Raji (cell line): Measurements from ENCODE around the gene GATB.

ENCODE experiments used
- POLR2A ChIP-seq: IDR thresholded peaks from 2 replicates; pipeline ENCODE4 v1.6.1; 2011; ENCODE audit warnings: low read depth, low read length, control low read depth; ENCODE audit not compliant: insufficient read depth

The GATB gene

DNA sequence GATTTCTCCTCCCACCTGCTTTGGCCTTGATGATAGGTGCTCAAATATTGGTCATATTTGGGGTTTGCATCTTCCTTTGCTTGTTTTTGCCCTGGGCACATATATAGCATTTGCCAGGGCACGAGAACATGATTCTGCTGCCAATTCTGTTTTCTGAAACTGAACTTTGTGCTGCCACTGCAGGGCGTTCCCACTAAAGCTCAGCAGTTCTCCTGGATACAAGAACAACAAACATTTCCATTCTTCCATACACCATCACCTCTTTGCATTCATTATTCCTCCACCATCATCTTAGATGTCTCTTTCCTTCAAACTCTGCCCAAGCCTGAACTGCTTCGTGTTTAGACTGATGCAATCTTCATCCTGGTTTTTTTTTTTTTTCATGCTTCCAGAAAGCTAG lies 36.3 kb upstream of the GATB start:
- TF ChIP-seq POLR2A, result no peak

DNA sequence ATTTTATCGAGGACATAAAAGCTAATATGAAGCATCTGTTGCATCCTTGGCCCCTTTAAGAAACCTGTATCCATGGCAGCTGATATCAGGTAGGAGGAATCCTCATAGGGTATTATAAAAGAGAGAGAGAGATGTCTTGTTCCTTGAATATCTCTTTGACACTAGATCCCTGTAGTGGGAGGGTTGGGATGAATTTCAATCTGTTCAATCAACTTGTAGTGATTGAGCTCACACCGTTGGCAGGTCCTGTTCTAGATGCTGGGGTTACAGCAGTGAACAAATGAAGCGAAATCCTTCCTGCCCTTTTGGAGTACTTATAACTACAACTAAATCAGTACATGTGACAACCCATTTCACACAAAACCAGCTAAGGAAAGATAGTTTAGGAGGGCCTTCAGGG lies 35.3 kb upstream of the GATB start:
- no peak for TF ChIP-seq POLR2A

DNA sequence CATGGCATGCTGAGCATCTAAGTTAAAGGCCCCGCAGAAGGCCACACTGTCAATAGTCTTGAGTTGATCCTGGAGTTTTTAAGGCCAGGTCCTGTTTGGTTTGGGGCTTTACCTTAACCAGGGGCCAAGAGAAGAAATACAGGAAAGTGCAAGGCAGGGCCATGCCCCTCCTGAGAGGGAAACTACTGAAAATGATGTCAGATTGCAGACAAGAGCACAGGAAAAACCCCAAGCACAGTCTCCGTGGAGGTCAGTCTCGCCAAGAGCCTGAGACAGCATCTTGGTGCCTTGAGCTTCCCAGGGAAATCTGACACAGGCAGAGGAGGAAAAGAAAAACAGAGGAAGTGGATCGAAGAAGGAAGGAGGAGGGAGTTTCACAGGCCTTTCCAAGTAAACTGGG lies 32.2 kb upstream of the GATB start:
- TF ChIP-seq POLR2A, result no peak

DNA sequence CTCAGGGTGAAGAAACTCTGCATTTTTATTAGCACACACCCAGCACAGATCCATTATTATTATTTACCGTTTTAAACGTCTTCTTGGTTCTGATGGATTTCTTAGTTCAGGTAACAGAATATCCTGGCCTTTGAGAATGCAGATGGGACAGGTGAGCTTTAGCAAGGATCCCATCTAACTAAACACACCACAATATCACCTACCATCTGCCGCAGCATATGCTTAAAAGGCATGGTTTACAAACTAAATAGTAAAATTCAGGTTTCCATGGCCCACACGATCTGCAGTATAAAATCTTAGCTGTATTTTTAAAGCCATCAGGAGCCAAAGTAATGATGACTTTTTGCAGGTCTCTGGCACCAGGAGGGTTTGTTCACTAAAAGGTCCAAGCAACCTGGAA lies 31.7 kb upstream of the GATB start:
- TF ChIP-seq POLR2A, result no peak

GRCh38 chr4:151788021-151788420 lies 27.2 kb upstream of the GATB start:
- TF ChIP-seq POLR2A, result no peak

DNA sequence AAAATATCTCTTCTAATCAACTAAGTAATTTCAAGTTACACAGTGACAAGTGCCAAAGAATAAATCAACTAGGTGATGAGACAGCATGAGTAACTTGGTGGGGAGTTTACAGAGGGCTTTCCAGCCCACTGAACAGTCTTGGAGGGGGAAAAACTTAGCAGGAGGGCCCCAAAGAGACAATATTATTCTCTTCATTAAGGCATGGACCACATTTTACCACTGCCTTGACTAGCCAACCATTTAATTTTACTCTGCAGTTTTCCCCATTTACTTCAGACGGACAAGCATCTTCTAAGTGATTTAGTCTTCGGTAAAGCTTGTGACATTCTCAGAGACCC lies 25.3 kb upstream of the GATB start:
- no peak for TF ChIP-seq POLR2A

- TF ChIP-seq POLR2A, result no peak
Observed at GRCh38 chr4:151785484-151786157, 24.8 kb upstream of the GATB start.

GRCh38 chr4:151784706-151785105 lies 23.9 kb upstream of the GATB start:
- TF ChIP-seq POLR2A, result no peak

DNA sequence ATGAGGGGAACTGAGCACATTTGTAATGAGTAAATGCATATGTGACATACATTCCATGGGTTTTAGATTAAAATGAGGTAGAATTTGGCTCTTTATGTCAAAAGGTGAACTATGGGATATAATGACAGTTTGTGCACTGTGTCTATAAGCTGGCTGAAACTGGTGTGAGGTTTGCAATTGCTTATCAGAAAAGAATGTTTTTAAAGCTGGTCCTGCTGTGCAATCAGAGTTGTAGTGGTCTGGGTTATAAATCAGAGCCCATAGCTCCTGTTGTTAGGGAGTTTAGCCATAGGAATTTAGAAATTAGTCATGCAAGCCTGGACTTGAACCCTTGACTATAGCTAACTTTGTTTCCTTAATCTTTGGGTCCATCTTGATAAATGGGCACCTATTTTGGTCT lies 23.1 kb upstream of the GATB start:
- no peak for TF ChIP-seq POLR2A

DNA sequence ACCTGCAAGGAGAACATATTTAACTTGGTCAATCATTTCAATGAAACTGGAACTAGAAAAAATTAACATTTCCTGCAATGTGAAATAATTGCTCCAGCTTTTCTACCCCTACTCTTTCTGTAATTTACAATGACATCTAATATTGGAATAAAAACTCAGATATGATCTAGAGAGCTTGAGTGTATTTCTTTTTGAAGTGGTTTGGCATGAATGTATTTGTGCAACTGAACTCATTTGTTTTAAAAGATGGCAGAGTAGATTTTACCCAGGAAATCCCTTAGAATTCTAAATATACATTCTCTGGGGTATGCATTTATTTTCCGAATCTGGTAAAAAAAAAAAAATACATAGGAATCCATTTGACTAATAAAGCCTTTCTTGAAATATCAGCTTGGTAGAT lies 21.5 kb upstream of the GATB start:
- no peak for TF ChIP-seq POLR2A

- TF ChIP-seq POLR2A, result no peak
Observed at GRCh38 chr4:151781026-151781425, 20.2 kb upstream of the GATB start.

GRCh38 chr4:151777471-151777870 lies 16.7 kb upstream of the GATB start:
- TF ChIP-seq POLR2A, result no peak

DNA sequence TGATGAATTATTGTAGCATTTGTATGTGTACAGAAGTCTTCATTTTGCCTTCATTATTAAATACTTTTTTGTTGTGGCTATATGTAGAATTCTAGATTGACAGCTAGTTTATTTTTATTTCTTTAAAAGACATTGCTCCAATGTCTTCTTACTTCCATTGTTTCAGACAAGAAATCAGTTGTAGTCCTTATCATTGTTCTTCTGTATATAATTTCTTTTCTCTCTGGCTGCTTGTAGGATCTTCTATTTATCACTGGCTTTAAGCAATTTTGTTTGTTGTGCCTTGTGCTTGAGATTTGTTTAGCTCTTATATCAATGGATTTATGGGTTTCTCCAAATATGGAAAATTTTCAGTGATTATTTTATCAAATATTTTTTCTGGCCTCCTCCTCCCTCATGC lies 13.5 kb upstream of the GATB start:
- no peak for TF ChIP-seq POLR2A

GRCh38 chr4:151772274-151772673 lies 11.5 kb upstream of the GATB start:
- no peak for TF ChIP-seq POLR2A

- TF ChIP-seq POLR2A, result no peak
Observed at GRCh38 chr4:151771664-151772063, 10.9 kb upstream of the GATB start.

DNA sequence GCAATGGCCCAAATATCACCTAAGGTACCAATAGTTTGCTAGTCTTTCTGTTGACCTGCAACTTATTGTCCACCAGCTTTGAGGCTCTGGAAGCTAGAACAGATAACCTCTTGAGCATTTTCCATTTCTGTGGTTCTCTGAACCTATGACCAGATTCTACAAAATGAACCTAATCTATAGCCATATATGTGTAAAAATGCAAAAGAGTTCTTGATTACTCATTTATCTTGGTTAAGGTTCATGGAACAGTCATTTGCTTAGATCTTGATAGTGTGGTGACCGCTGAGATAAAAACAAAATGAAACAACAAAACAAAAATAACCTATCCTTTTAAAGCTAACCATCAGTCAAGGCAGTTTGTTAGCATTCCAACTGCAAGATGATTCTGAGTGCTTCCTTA lies 9.3 kb upstream of the GATB start:
- TF ChIP-seq POLR2A, result no peak

- no peak for TF ChIP-seq POLR2A
Observed at GRCh38 chr4:151768835-151769234, 8.0 kb upstream of the GATB start.
